ENCODE data around the gene PTAFR.

The PTAFR gene

GRCh38 chr1:28163496-28164161 is 12.9 kb downstream of the PTAFR start:
- Histone ChIP-seq H3K27me3 (ENCODE audit: insufficient read depth, poor library complexity, severe bottlenecking) (no peaks in the 10 kb centered on the region), H3K27ac (replicated peaks) (no peak overlapping the region), H3K4me3 (replicated peaks; ENCODE audit: insufficient read depth, low read length) (no peak overlapping the region)
- no peak for TF ChIP-seq GABPA (IDR thresholded peaks at IDR 0.05; ENCODE audit: low read depth)
- no peak for TF ChIP-seq REST (IDR thresholded peaks at IDR 0.05; ENCODE audit: insufficient replicate concordance, low read depth)
- no peak for TF ChIP-seq SPI1 (IDR thresholded peaks at IDR 0.05; ENCODE audit: borderline replicate concordance, low read depth)
- TF ChIP-seq CTCF (IDR thresholded peaks at IDR 0.05; ENCODE audit: insufficient read depth, low read length): no peak
- no peak for TF ChIP-seq POLR2AphosphoS5 (IDR thresholded peaks at IDR 0.05; ENCODE audit: low read depth)
- DNase-seq (ENCODE audit: low read depth in 1 of 2, low spot score in 1 of 2): no peak

- DNase-seq (ENCODE audit: low read depth in 1 of 2, low spot score in 1 of 2): no peak
- no peak for TF ChIP-seq CTCF (IDR thresholded peaks at IDR 0.05; ENCODE audit: insufficient read depth, low read length)
- no peak for TF ChIP-seq SPI1 (IDR thresholded peaks at IDR 0.05; ENCODE audit: borderline replicate concordance, low read depth)
- TF ChIP-seq GABPA (IDR thresholded peaks at IDR 0.05; ENCODE audit: low read depth): no peak
- TF ChIP-seq POLR2AphosphoS5 (IDR thresholded peaks at IDR 0.05; ENCODE audit: low read depth): no peak
- TF ChIP-seq REST (IDR thresholded peaks at IDR 0.05; ENCODE audit: insufficient replicate concordance, low read depth): no peak
- H3K27me3 ChIP-seq (ENCODE audit: insufficient read depth, poor library complexity, severe bottlenecking): no peaks in the 10 kb centered on the region
- H3K27ac ChIP-seq (replicated peaks): no peak overlapping the region
- no peak overlapping the region for H3K4me3 ChIP-seq (replicated peaks; ENCODE audit: insufficient read depth, low read length)
Observed at GRCh38 chr1:28162151-28162550, 14.3 kb downstream of the PTAFR start.

- H3K27me3 ChIP-seq (ENCODE audit: insufficient read depth, poor library complexity, severe bottlenecking): no peaks in the 10 kb centered on the region
- DNase-seq (ENCODE audit: low read depth in 1 of 2, low spot score in 1 of 2): no peak
- no peak overlapping the region; the same call in 1 of the 2 replicates for H3K27ac ChIP-seq (replicated peaks)
- H3K4me3 ChIP-seq (replicated peaks; ENCODE audit: insufficient read depth, low read length): no peak overlapping the region
- no peak for TF ChIP-seq CTCF (IDR thresholded peaks at IDR 0.05; ENCODE audit: insufficient read depth, low read length)
Observed at GRCh38 chr1:28161751-28162150, 14.7 kb downstream of the PTAFR start.

- Histone ChIP-seq H3K27ac (replicated peaks) (no peak overlapping the region), H3K4me3 (replicated peaks; ENCODE audit: insufficient read depth, low read length) (no peak overlapping the region), H3K27me3 (ENCODE audit: insufficient read depth, poor library complexity, severe bottlenecking) (no peaks in the 10 kb centered on the region)
- no peak for DNase-seq (ENCODE audit: low read depth in 1 of 2, low spot score in 1 of 2)
- no peak for TF ChIP-seq GABPA (IDR thresholded peaks at IDR 0.05; ENCODE audit: low read depth)
- no peak for TF ChIP-seq CTCF (IDR thresholded peaks at IDR 0.05; ENCODE audit: insufficient read depth, low read length)
- no peak for TF ChIP-seq SPI1 (IDR thresholded peaks at IDR 0.05; ENCODE audit: borderline replicate concordance, low read depth)
- no peak for TF ChIP-seq REST (IDR thresholded peaks at IDR 0.05; ENCODE audit: insufficient replicate concordance, low read depth)
- no peak for TF ChIP-seq POLR2AphosphoS5 (IDR thresholded peaks at IDR 0.05; ENCODE audit: low read depth)
Observed at GRCh38 chr1:28160782-28161266, 15.7 kb downstream of the PTAFR start.
